Trophoblast cell (in vitro differentiated cells and primary cell): ENCODE measurements around the gene BCAS4.

Experiments
- DNase-seq, 2 donors: peaks; one replicate each; pipeline ENCODE4 v3.0.0-alpha.2; 2016
- H2AFZ ChIP-seq: 2 replicates; pipeline ENCODE4 v1.6.1; 2013; ENCODE audit warnings: low read length, moderate library complexity, mild to moderate bottlenecking; ENCODE audit not compliant: insufficient read depth, poor library complexity
- H2AK5ac ChIP-seq: 2 replicates; pipeline ENCODE4 v1.6.1; 2013; ENCODE audit warnings: mild to moderate bottlenecking, low read length
- H2BK120ac ChIP-seq: 2 replicates; pipeline ENCODE4 v1.6.1; 2013; ENCODE audit warnings: low read length, mild to moderate bottlenecking, moderate library complexity; ENCODE audit not compliant: insufficient read depth, poor library complexity
- H2BK12ac ChIP-seq: 2 replicates; pipeline ENCODE4 v1.6.1; 2013; ENCODE audit warnings: mild to moderate bottlenecking, low read length, moderate library complexity
- H2BK5ac ChIP-seq: 2 replicates; pipeline ENCODE4 v1.6.1; 2013; ENCODE audit warnings: low read length, low read depth, moderate library complexity, mild to moderate bottlenecking; ENCODE audit not compliant: poor library complexity
- H3K14ac ChIP-seq: 2 replicates; pipeline ENCODE4 v1.6.1; 2013; ENCODE audit warnings: mild to moderate bottlenecking, low read length
- H3K18ac ChIP-seq: 2 replicates; pipeline ENCODE4 v1.6.1; 2013; ENCODE audit warnings: mild to moderate bottlenecking, low read length
- H3K23ac ChIP-seq: 2 replicates; pipeline ENCODE4 v1.6.1; 2013; ENCODE audit warnings: low read length
- H3K27ac ChIP-seq: 2 replicates; pipeline ENCODE4 v1.5.1; 2013; ENCODE audit warnings: low read depth, mild to moderate bottlenecking, inconsistent platforms, low read length, moderate library complexity
- H3K27me3 ChIP-seq: 2 replicates; pipeline ENCODE4 v1.6.1; 2013; ENCODE audit warnings: inconsistent platforms, mild to moderate bottlenecking, low read length, moderate library complexity; ENCODE audit not compliant: insufficient read depth
- H3K36me3 ChIP-seq, 2 experiments: 1 replicate in 1 of 2; 2 replicates in 1 of 2; pipeline ENCODE4 v1.6.1; 2013; ENCODE audit warnings: low read length in 2 of 2, mild to moderate bottlenecking in 2 of 2, moderate library complexity in 1 of 2; ENCODE audit not compliant: insufficient read depth in 2 of 2, control insufficient read depth in 1 of 2
- H3K4ac ChIP-seq: 2 replicates; pipeline ENCODE4 v1.6.1; 2013; ENCODE audit warnings: low read depth, mild to moderate bottlenecking, low read length, moderate library complexity
- H3K4me1 ChIP-seq, 2 experiments: 1 replicate in 1 of 2; 2 replicates in 1 of 2; pipeline ENCODE4 v1.6.1; 2013; ENCODE audit warnings: low read length in 2 of 2, mild to moderate bottlenecking in 2 of 2, moderate library complexity in 1 of 2; ENCODE audit not compliant: insufficient read depth in 2 of 2, control insufficient read depth in 1 of 2
- H3K4me2 ChIP-seq: 2 replicates; pipeline ENCODE4 v1.6.1; 2013; ENCODE audit warnings: inconsistent platforms, mild to moderate bottlenecking, low read length, moderate library complexity
- H3K4me3 ChIP-seq: 2 replicates; pipeline ENCODE4 v1.5.1; 2013; ENCODE audit warnings: mild to moderate bottlenecking, low read depth, low read length, inconsistent platforms
- H3K79me1 ChIP-seq: one replicate; pipeline ENCODE4 v1.6.1; 2013; ENCODE audit warnings: low read length
- H3K79me2 ChIP-seq: 2 replicates; pipeline ENCODE4 v1.6.1; 2013; ENCODE audit warnings: low read length, mild to moderate bottlenecking; ENCODE audit not compliant: control insufficient read depth, insufficient read depth, poor library complexity
- H3K9ac ChIP-seq: 2 replicates; pipeline ENCODE4 v1.6.1; 2013; ENCODE audit warnings: mild to moderate bottlenecking, low read length
- H3K9me3 ChIP-seq: 2 replicates; pipeline ENCODE4 v1.6.1; 2013; ENCODE audit warnings: low read depth, mild to moderate bottlenecking, control low read depth, inconsistent platforms, low read length; ENCODE audit not compliant: insufficient read depth
- H4K12ac ChIP-seq: 2 replicates; pipeline ENCODE4 v1.6.1; 2013; ENCODE audit warnings: low read depth, mild to moderate bottlenecking, low read length, moderate library complexity
- H4K8ac ChIP-seq: 2 replicates; pipeline ENCODE4 v1.6.1; 2013; ENCODE audit warnings: low read depth, mild to moderate bottlenecking, low read length, moderate library complexity
- H4K91ac ChIP-seq: one replicate; pipeline ENCODE4 v1.6.1; 2013; ENCODE audit warnings: low read depth, mild to moderate bottlenecking, low read length, moderate library complexity
- whole genome bisulfite sequencing: extraction: QIAGEN DNeasy Blood & Tissue Kit; methylation state at CpG from one replicate; pipeline ENCODE4 v1.1.7; 2013; ENCODE audit warnings: missing lambda C conversion rate; ENCODE audit not compliant: insufficient read length, insufficient coverage; ENCODE audit errors: extremely low coverage; 5-methylcytosine and 5-hydroxymethylcytosine counted together

The BCAS4 gene

GRCh38 chr20:50885781-50886180, 90.9 kb downstream of the BCAS4 start:
- H3K4ac ChIP-seq, result no peak overlapping the region
- no peaks in the 10 kb centered on the region for H3K79me2 ChIP-seq
- no peak overlapping the region for H2AFZ ChIP-seq

DNA sequence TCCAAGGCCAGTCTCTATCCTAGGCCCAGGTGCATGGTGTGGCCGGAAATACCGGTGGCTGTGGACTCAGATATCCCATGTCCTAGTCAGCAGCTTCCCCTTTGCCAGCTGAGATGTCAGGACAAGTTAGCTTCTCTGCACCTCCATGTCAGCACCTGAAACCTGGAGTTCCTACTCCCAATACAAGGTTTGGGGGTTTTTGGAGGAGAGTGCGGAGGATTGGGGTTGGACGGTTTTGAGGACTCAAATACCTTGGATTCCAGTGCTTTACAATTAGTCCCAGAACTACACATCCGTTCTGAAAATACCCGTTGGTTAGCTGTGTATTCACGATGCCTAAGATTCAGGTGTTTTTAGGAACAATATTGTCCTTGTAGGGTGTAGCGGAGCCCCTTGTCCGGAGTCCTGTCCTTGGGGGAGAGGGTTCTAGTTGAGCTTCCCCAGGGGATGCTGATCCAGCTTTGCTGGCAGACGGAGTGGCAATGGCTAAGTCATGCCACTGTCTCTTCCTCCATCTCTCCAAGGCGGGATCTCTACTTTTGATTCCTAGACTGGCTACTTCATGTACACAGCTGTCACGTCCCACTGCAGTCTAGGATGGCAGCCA, 91.4 kb downstream of the BCAS4 start:
- no peak overlapping the region for H2BK12ac ChIP-seq
- H3K79me1 ChIP-seq, result no peaks in the 10 kb centered on the region
- no peak for DNase-seq
- no peaks in the 10 kb centered on the region for H3K27me3 ChIP-seq
- peaks cover 3% of the 10 kb centered on the region for H3K9me3 ChIP-seq
- H3K36me3 ChIP-seq, result peaks cover 3 to 20% of the 10 kb centered on the region in 2 experiments
- H3K9ac ChIP-seq, result no peak overlapping the region
- no peak overlapping the region for H2BK5ac ChIP-seq
- H3K14ac ChIP-seq, result no peak overlapping the region
- H3K4me3 ChIP-seq, result no peak overlapping the region
- no peak overlapping the region for H2AK5ac ChIP-seq
- H3K27ac ChIP-seq, result no peak overlapping the region
- WGBS, result no CpG with 5 or more reads among the region's 12 CpGs
- no peaks in the 10 kb centered on the region for H3K79me2 ChIP-seq
- no peak overlapping the region for H3K23ac ChIP-seq
- no peaks in the 10 kb centered on the region for H3K4me1 ChIP-seq
- H4K12ac ChIP-seq, result no peak overlapping the region
- H3K4ac ChIP-seq, result no peak overlapping the region
- H4K8ac ChIP-seq, result no peak overlapping the region
- H3K18ac ChIP-seq, result no peak overlapping the region
- H2BK120ac ChIP-seq, result no peak overlapping the region
- no peak overlapping the region for H4K91ac ChIP-seq
- no peak overlapping the region for H3K4me2 ChIP-seq
- no peak overlapping the region for H2AFZ ChIP-seq

More at GRCh38 chr20:50885781-50886180, 90.9 kb downstream of the BCAS4 start:
- Histone ChIP-seq H2BK5ac (no peak overlapping the region), H2BK12ac (no peak overlapping the region), H3K4me2 (no peak overlapping the region), H2BK120ac (no peak overlapping the region), H4K12ac (no peak overlapping the region), H4K91ac (no peak overlapping the region), H3K4me1 (no peaks in the 10 kb centered on the region), H3K14ac (no peak overlapping the region), H3K79me1 (no peaks in the 10 kb centered on the region), H3K18ac (no peak overlapping the region), H3K27me3 (no peaks in the 10 kb centered on the region), H3K9ac (no peak overlapping the region), H3K9me3 (peaks cover 3% of the 10 kb centered on the region), H3K27ac (no peak overlapping the region), H3K4me3 (no peak overlapping the region), H3K36me3 (peaks cover 0 to 17% of the 10 kb centered on the region in 2 experiments), H4K8ac (no peak overlapping the region), H2AK5ac (no peak overlapping the region), H3K23ac (no peak overlapping the region)
- no peak for DNase-seq
- no CpG with 5 or more reads among the region's 5 CpGs for WGBS

- no peaks in the 10 kb centered on the region for H3K27me3 ChIP-seq
- peaks cover 3% of the 10 kb centered on the region for H3K9me3 ChIP-seq
- H3K4me3 ChIP-seq, result no peak overlapping the region
- no peak overlapping the region for H3K4me2 ChIP-seq
- DNase-seq, result no peak
- no peak overlapping the region for H2AK5ac ChIP-seq
- no peak overlapping the region for H2AFZ ChIP-seq
- H3K79me1 ChIP-seq, result no peaks in the 10 kb centered on the region
- H2BK120ac ChIP-seq, result no peak overlapping the region
- no peaks in the 10 kb centered on the region for H3K4me1 ChIP-seq
- H2BK12ac ChIP-seq, result no peak overlapping the region
- no peak overlapping the region for H3K4ac ChIP-seq
- no peak overlapping the region for H3K9ac ChIP-seq
- peaks cover 8 to 32% of the 10 kb centered on the region in 2 experiments for H3K36me3 ChIP-seq
- no peak overlapping the region for H3K27ac ChIP-seq
- H3K14ac ChIP-seq, result no peak overlapping the region
- H2BK5ac ChIP-seq, result no peak overlapping the region
- H4K91ac ChIP-seq, result no peak overlapping the region
- H4K12ac ChIP-seq, result no peak overlapping the region
- no peak overlapping the region for H3K18ac ChIP-seq
- WGBS, result no CpG with 5 or more reads among the region's 3 CpGs
- H4K8ac ChIP-seq, result no peak overlapping the region
- H3K23ac ChIP-seq, result no peak overlapping the region
- no peaks in the 10 kb centered on the region for H3K79me2 ChIP-seq
Measured at GRCh38 chr20:50887576-50887975, 92.7 kb downstream of the BCAS4 start.

DNA sequence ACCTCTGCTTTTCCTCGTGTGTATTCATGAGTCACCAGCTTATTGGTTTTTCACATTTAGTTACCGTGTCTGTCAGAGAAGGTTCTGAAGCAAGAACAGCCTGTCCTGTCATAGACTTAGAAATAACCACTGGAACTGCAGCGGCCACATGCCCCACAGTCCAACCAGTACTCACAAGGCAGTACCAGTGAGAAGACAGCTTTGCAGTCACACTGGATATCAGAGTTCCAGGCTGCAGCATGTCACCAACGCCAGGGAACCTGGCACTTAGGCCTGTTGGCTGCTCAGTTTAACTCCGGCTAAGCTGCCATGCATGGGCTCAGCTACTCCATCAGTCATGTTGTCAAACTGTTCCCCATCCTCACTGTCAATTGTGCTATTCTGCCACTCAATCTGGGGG, 96.3 kb downstream of the BCAS4 start:
- Histone ChIP-seq H3K36me3 (peaks cover 27 to 52% of the 10 kb centered on the region in 2 experiments), H4K12ac (no peak overlapping the region), H3K4me3 (no peak overlapping the region), H3K79me1 (no peaks in the 10 kb centered on the region), H2AFZ (no peak overlapping the region), H2AK5ac (no peak overlapping the region), H3K18ac (no peak overlapping the region), H3K4me2 (no peak overlapping the region), H4K8ac (no peak overlapping the region), H3K27ac (no peak overlapping the region), H2BK120ac (no peak overlapping the region), H3K27me3 (no peaks in the 10 kb centered on the region), H3K79me2 (no peaks in the 10 kb centered on the region), H2BK5ac (no peak overlapping the region), H3K9ac (no peak overlapping the region), H2BK12ac (no peak overlapping the region), H3K14ac (no peak overlapping the region), H3K23ac (no peak overlapping the region), H3K4ac (no peak overlapping the region), H3K9me3 (no peaks in the 10 kb centered on the region), H4K91ac (no peak overlapping the region), H3K4me1 (no peaks in the 10 kb centered on the region)
- WGBS, result no CpG with 5 or more reads among the region's 5 CpGs
- no peak for DNase-seq
